Measurements from ENCODE around the gene GALNT17. TPM values are rescaled to one million over a fixed set of nuclear protein-coding genes. Genes with fewer than 3 reads are reported as not detected.

GALNT17 gene
- total and polyA plus RNA-seq, 4 donors, result 2.8 to 10.8 (median 7.4) TPM

DNA sequence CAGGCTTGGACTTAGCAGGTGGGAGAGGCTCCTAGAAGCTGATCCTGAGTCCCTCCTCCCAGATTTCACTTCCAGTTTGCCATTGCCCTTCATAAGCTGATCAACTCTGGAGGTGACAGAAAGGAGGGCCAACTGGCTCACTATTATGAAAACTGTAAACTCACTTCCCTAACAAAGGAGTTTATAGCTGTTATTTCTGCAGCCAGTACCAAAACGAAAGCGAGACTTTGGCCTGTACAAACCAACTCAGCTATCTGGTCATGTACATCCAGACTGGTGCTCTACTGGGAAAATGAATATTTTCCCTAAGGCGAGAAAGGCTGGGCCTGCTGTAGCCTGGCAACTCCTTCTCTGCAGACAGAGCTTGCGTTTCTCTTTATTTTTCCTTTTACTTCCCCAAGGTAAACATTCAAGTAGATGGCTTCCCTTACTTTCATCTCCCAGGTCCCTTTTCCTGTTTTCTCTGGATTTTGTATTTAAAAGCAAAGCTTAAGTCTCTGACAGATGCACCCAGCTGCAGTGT is 54.7 kb downstream of the GALNT17 start:
- ATAC-seq (ENCODE audit: insufficient read depth, low FRiP score) (no peak), DNase-seq (peak in 1 of 3 donors; percentile 30)
- H3K27me3 ChIP-seq (ENCODE audit: control insufficient read depth in 3 of 3, insufficient read depth in 3 of 3, low read length in 2 of 3), result no peaks in the 10 kb centered on the region
- TF ChIP-seq CTCF (IDR thresholded peaks at IDR 0.05; ENCODE audit: control extremely low read depth, extremely low read depth), result no peak
- H3K9me3 ChIP-seq (ENCODE audit: control insufficient read depth in 4 of 4, insufficient read depth in 3 of 4, low read length in 3 of 4), result peaks cover 0 to 9% (median 2%) of the 10 kb centered on the region in 4 donors
- H3K27ac ChIP-seq (ENCODE audit: low read depth in 1 of 2, low read length in 1 of 2), result no peak overlapping the region
- 68 to 69% methylated on average over 4 of the region's 4 CpGs for WGBS, 2 donors
- no peaks in the 10 kb centered on the region for H3K36me3 ChIP-seq (ENCODE audit: control insufficient read depth in 4 of 4, insufficient read depth in 4 of 4, low read length in 4 of 4)
- H3K4me3 ChIP-seq, result no peak overlapping the region
- peaks cover 0 to 23% (median 7%) of the 10 kb centered on the region in 5 donors for H3K4me1 ChIP-seq (ENCODE audit: control insufficient read depth in 5 of 5, insufficient read depth in 5 of 5, low read length in 5 of 5)
- peak overlapping the region; percentile 4 to 8 for H3K9ac ChIP-seq (ENCODE audit: insufficient read depth in 1 of 2, low read length in 2 of 2)

- TF ChIP-seq CTCF (IDR thresholded peaks at IDR 0.05; ENCODE audit: control extremely low read depth, extremely low read depth), result no peak
- no peaks in the 10 kb centered on the region for H3K27me3 ChIP-seq (ENCODE audit: control insufficient read depth in 3 of 3, insufficient read depth in 3 of 3, low read length in 2 of 3)
- whole genome bisulfite sequencing, 2 donors, result 87 to 94% methylated on average over 6 of the region's 6 CpGs
- H3K4me1 ChIP-seq (ENCODE audit: control insufficient read depth in 5 of 5, insufficient read depth in 5 of 5, low read length in 5 of 5), result peaks cover 0 to 4% (median 0%) of the 10 kb centered on the region in 5 donors
- H3K36me3 ChIP-seq (ENCODE audit: control insufficient read depth in 4 of 4, insufficient read depth in 4 of 4, low read length in 4 of 4), result no peaks in the 10 kb centered on the region
- H3K27ac ChIP-seq (ENCODE audit: low read depth in 1 of 2, low read length in 1 of 2), result no peak overlapping the region
- DNase-seq (no peak), ATAC-seq (ENCODE audit: insufficient read depth, low FRiP score) (no peak)
- H3K9ac ChIP-seq (ENCODE audit: insufficient read depth in 1 of 2, low read length in 2 of 2), result no peak overlapping the region
- no peak overlapping the region for H3K4me3 ChIP-seq
- H3K9me3 ChIP-seq (ENCODE audit: control insufficient read depth in 4 of 4, insufficient read depth in 3 of 4, low read length in 3 of 4), result peaks cover 0 to 7% (median 2%) of the 10 kb centered on the region in 4 donors
Observed at GRCh38 chr7:71191771-71192170, 59.8 kb downstream of the GALNT17 start.

DNA sequence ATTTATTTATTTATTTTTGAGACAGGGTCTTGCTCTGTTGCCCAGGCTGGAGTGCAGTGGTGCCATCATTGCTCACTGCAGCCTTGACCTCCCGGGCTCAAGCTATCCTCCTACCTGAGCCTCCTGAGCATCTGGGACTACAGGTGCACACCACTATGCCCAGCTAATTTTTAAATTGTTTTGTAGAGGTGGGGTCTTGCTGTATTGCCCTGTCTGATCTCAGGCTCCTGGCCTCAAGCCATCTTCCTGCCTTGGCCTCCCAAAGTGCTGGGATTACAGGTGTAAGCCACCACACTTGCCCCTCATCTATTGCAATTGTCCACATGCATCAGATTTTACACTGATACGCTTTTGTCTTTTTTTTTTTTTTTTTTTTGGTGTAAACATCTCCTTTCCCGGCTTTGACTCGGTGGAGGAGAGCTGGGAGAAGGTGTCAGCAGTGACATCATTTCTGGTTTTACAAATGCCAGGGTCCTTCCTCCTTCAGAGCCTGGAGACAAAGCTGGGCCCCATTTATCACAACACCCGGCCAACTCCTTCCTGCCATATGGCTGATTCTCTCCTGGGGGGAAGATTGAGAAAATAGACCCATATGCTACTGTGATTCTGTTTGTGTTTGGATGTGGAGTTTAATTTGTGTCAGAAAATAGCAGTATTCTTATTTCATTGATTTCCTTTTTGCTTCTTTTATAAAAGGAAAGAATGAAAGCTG is 61.3 kb downstream of the GALNT17 start:
- H3K9ac ChIP-seq (ENCODE audit: insufficient read depth in 1 of 2, low read length in 2 of 2), result no peak overlapping the region
- no peaks in the 10 kb centered on the region for H3K36me3 ChIP-seq (ENCODE audit: control insufficient read depth in 4 of 4, insufficient read depth in 4 of 4, low read length in 4 of 4)
- H3K27me3 ChIP-seq (ENCODE audit: control insufficient read depth in 3 of 3, insufficient read depth in 3 of 3, low read length in 2 of 3), result no peaks in the 10 kb centered on the region
- peaks cover 0 to 7% (median 2%) of the 10 kb centered on the region in 4 donors for H3K9me3 ChIP-seq (ENCODE audit: control insufficient read depth in 4 of 4, insufficient read depth in 3 of 4, low read length in 3 of 4)
- DNase-seq (no peak), ATAC-seq (ENCODE audit: insufficient read depth, low FRiP score) (no peak)
- WGBS, 2 donors, result 51 to 61% methylated on average over 5 of the region's 5 CpGs
- H3K4me3 ChIP-seq, result no peak overlapping the region
- H3K27ac ChIP-seq (ENCODE audit: low read depth in 1 of 2, low read length in 1 of 2), result no peak overlapping the region
- no peak for TF ChIP-seq CTCF (IDR thresholded peaks at IDR 0.05; ENCODE audit: control extremely low read depth, extremely low read depth)
- peaks cover 0 to 2% (median 0%) of the 10 kb centered on the region in 5 donors for H3K4me1 ChIP-seq (ENCODE audit: control insufficient read depth in 5 of 5, insufficient read depth in 5 of 5, low read length in 5 of 5)

Data from lung (tissue), 12 donors.